HepG2 (cell line): ENCODE measurements around the gene NUDT1. TPM values are rescaled to one million over a fixed set of nuclear protein-coding genes. Genes with fewer than 3 reads are reported as not detected.

ENCODE experiments used
- ATAC-seq: fragments of 200-7000 bp; cut with Tn5 transposase; 3 replicates; pipeline ENCODE4 v1.9.1; 2020; ENCODE audit warnings: mild to moderate bottlenecking, moderate library complexity
- BruUV-seq: library from RNA; stranded (reverse); fragments of 400-500 nt; replicated peaks from 2 replicates; lab custom pipeline; 2021; lab: Mats Ljungman, UMichigan
- CTCF ChIA-PET: fragments of 300-600 bp; formaldehyde crosslinking; extraction: SDS; loops from one replicate; lab custom pipeline; 2021; ENCODE audit warnings: low total read pairs, inconsistent platforms, low intra/inter-chr PET ratio; lab: Yijun Ruan, JAX
- POLR2A ChIA-PET: fragments of 350-600 bp; sonication (Branson Sonifier 250); formaldehyde crosslinking; loops from one replicate; lab custom pipeline; 2020; ENCODE audit warnings: antibody characterized with exemption, inconsistent platforms; lab: Yijun Ruan, JAX
- DNase-seq: peaks from one replicate; pipeline ENCODE4 v3.0.0-alpha.2; 2015; ENCODE audit warnings: low spot score
- FAIRE-seq: peaks from 3 replicates; lab custom pipeline; 2011; peaks lifted over from hg19 to GRCh38; lab: Jason Lieb, UNC
- H2AFZ ChIP-seq: one replicate; pipeline ENCODE4 v1.6.1; 2011; ENCODE audit warnings: low read length, inconsistent platforms
- H3K27ac ChIP-seq: fragments of 300-600 bp; 3 replicates; pipeline ENCODE4 v1.8.0; 2011; ENCODE audit warnings: mixed run types, mild to moderate bottlenecking, mixed read lengths, low read length, inconsistent platforms; ENCODE audit not compliant: insufficient read depth; ENCODE audit errors: extremely low read length
- H3K27me3 ChIP-seq, 2 experiments: fragments of 200-600 bp in 1 of 2; 2 replicates in 1 of 2; 3 replicates in 1 of 2; pipeline versions ENCODE4 v1.6.0 to v1.8.0; 2011; ENCODE audit warnings: low read length in 2 of 2, mild to moderate bottlenecking in 2 of 2, moderate library complexity in 2 of 2, inconsistent platforms in 1 of 2; ENCODE audit not compliant: insufficient read depth in 2 of 2, control insufficient read depth in 1 of 2
- H3K36me3 ChIP-seq, 2 experiments: fragments of 200-600 bp in 1 of 2; replicated peaks in 1 of 2; 2 replicates in 1 of 2; 3 replicates in 1 of 2; pipeline versions ENCODE4 v1.5.1 to v1.8.0; 2011; ENCODE audit warnings: low read length in 2 of 2, inconsistent platforms in 1 of 2; ENCODE audit not compliant: insufficient read depth in 2 of 2, control insufficient read depth in 1 of 2
- H3K4me1 ChIP-seq: 2 replicates; pipeline ENCODE4 v1.5.1; 2012; ENCODE audit warnings: low read length, inconsistent platforms; ENCODE audit not compliant: insufficient read depth
- H3K4me2 ChIP-seq: 2 replicates; pipeline ENCODE4 v1.6.0; 2011; ENCODE audit warnings: low read depth, low read length, inconsistent platforms
- H3K4me3 ChIP-seq, 3 experiments: fragments of 200-600 bp in 1 of 3; sonication (generic), shearing (Covaris generic) in 1 of 3; replicated peaks in 1 of 3; 2 replicates each; pipeline ENCODE4 v1.5.1; 2011 to 2016; ENCODE audit warnings: low read length in 3 of 3, inconsistent platforms in 2 of 3, low read depth in 2 of 3, mild to moderate bottlenecking in 2 of 3, control low read depth in 1 of 3, mixed read lengths in 1 of 3; ENCODE audit not compliant: insufficient read depth in 1 of 3
- H3K79me2 ChIP-seq: one replicate; pipeline ENCODE4 v1.6.1; 2011; ENCODE audit warnings: low read length, inconsistent platforms; ENCODE audit not compliant: insufficient read depth
- H3K9ac ChIP-seq: 2 replicates; pipeline ENCODE4 v1.6.0; 2011; ENCODE audit warnings: mild to moderate bottlenecking, low read depth, low read length, inconsistent platforms; ENCODE audit not compliant: insufficient read depth
- H3K9me3 ChIP-seq: 2 replicates; pipeline ENCODE4 v1.5.1; 2012; ENCODE audit warnings: mild to moderate bottlenecking, low read length
- H4K20me1 ChIP-seq: 2 replicates; pipeline ENCODE4 v1.6.0; 2011; ENCODE audit warnings: inconsistent platforms, mild to moderate bottlenecking, low read length, moderate library complexity; ENCODE audit not compliant: insufficient read depth
- ATF7 ChIP-seq, 2 experiments: fragments of 450-650 bp in 1 of 2; sonication (generic) in 1 of 2; formaldehyde crosslinking in 1 of 2; IDR thresholded peaks; 2 replicates each; pipeline versions ENCODE4 v1.4.0 to v1.6.1; 2016 to 2020; ENCODE audit warnings: antibody characterized with exemption in 1 of 2, mild to moderate bottlenecking in 1 of 2, missing genetic modification reagents in 1 of 2
- FOXJ3 ChIP-seq: sonication (generic); formaldehyde crosslinking; IDR thresholded peaks from 2 replicates; pipeline ENCODE4 v1.4.0; 2020; ENCODE audit warnings: missing genetic modification reagents, mild to moderate bottlenecking, borderline replicate concordance
- HHEX ChIP-seq: IDR thresholded peaks from 2 replicates; pipeline ENCODE4 v1.6.1; 2016; ENCODE audit warnings: control low read depth
- MXD4 ChIP-seq: IDR thresholded peaks from 2 replicates; pipeline ENCODE4 v1.6.1; 2016; ENCODE audit warnings: mild to moderate bottlenecking, missing biosample characterization, missing genetic modification reagents
- TFDP2 ChIP-seq: sonication (generic); formaldehyde crosslinking; IDR thresholded peaks from 2 replicates; pipeline ENCODE4 v1.4.0; 2020; ENCODE audit warnings: missing genetic modification reagents
- TMF1 ChIP-seq: sonication (generic); formaldehyde crosslinking; IDR thresholded peaks from 2 replicates; pipeline ENCODE4 v1.8.1; 2022; ENCODE audit warnings: low read depth, missing genetic modification reagents
- ZFP1 ChIP-seq: IDR thresholded peaks from 2 replicates; pipeline ENCODE4 v1.6.1; 2016
- ZFP41 ChIP-seq: sonication (generic); formaldehyde crosslinking; IDR thresholded peaks from 2 replicates; pipeline ENCODE4 v1.4.0; 2020; ENCODE audit warnings: mild to moderate bottlenecking, missing genetic modification reagents, borderline replicate concordance
- ZMAT5 ChIP-seq: sonication (generic); formaldehyde crosslinking; IDR thresholded peaks from 2 replicates; pipeline ENCODE4 v1.5.0; 2020; ENCODE audit warnings: mild to moderate bottlenecking, low read depth, missing genetic modification reagents, borderline replicate concordance
- ZNF644 ChIP-seq: IDR thresholded peaks from 2 replicates; pipeline ENCODE4 v1.6.1; 2016; ENCODE audit warnings: low read depth
- ZNF883 ChIP-seq: sonication (generic); formaldehyde crosslinking; IDR thresholded peaks from 2 replicates; pipeline ENCODE4 v1.5.1; 2020; ENCODE audit warnings: mild to moderate bottlenecking, missing genetic modification reagents; ENCODE audit errors: not compliant biosample characterization
- WGBS: methylation state at CpG from one replicate; pipeline ENCODE4 v1.1.6; 2017; ENCODE audit warnings: low lambda C conversion rate; 5-methylcytosine and 5-hydroxymethylcytosine counted together
- in situ Hi-C: cut with HindIII; loops from 2 replicates; pipeline ENCODE4 v1.10.0; 2017; ENCODE audit warnings: low pct_unique_long_range_greater_than_20kb; ENCODE audit not compliant: extremely low pct_ligation_motif_present
- intact Hi-C: fragments of 100-400 bp; cut with micrococcal nuclease; formaldehyde crosslinking; loops from one replicate; pipeline ENCODE4 v1.10.0; 2022; ENCODE audit not compliant: unreplicated experiment
- polyA plus RNA-seq, 8 experiments: library from polyadenylated mRNA; depleted of rRNA in 3 of 8; stranded (reverse) in 7 of 8; unstranded in 1 of 8; fragments of >200 nt; fragmentation: Illumina TruSeq in 4 of 8; extraction: Trizol in 4 of 8; gene quantifications; 2 replicates each; pipeline versions ENCODE4 v1.2.1 to v1.2.3, GENCODE V29; 2011 to 2016; ENCODE audit warnings: low read depth in 4 of 8, missing spikeins in 1 of 8, mixed read lengths in 1 of 8; ENCODE audit not compliant: insufficient read depth in 1 of 8
- total RNA-seq, 5 experiments: library from RNA; depleted of rRNA; stranded (reverse); fragments of >200 nt; fragmentation: Illumina TruSeq; extraction: Trizol; gene quantifications; 2 replicates each; pipeline ENCODE4 v1.2.3, GENCODE V29; 2016; ENCODE audit warnings: low read depth in 1 of 5

NUDT1 gene
- total and polyA plus RNA-seq, 2 of the 13 experiments (the other 11 are each of a cell fraction or from before 2014, with no cell fraction given) = 9.1 to 26.8 TPM

- Histone ChIP-seq H3K79me2 (peaks cover 8% of the 10 kb centered on the region), H2AFZ (no peak overlapping the region), H3K9me3 (peaks cover 8% of the 10 kb centered on the region), H3K4me2 (no peak overlapping the region), H4K20me1 (no peaks in the 10 kb centered on the region), H3K4me1 (0 out of 2 replicates have a peak, but pooled peaks cover 8% of the 10 kb centered on the region), H3K27ac (no peak overlapping the region), H3K36me3 (peaks cover 38 to 60% of the 10 kb centered on the region in 2 experiments; a peak in 4 of 5 replicates), H3K4me3 (no peak overlapping the region)
- in situ Hi-C loops = no loop called here
- no TSS peak for BruUV-seq
- WGBS = 97% methylated on average over 20 of the region's 21 CpGs
- intact Hi-C loops = loop anchor here (5.0 kb wide), 1 partner anchor 90 kb away; no protein-coding TSS in a partner anchor
- POLR2A ChIA-PET = no interaction called here
- ATAC-seq = no peak
- no peak for DNase-seq
- CTCF ChIA-PET = no interaction called here
- no peak for FAIRE-seq
- TF ChIP-seq ZNF883 (CRISPR knock-in tag) (no peak), TFDP2 (CRISPR knock-in tag) (no peak), HHEX (CRISPR knock-in tag) (no peak), TMF1 (no peak), ZFP41 (CRISPR knock-in tag) (no peak), ZMAT5 (CRISPR knock-in tag) (no peak), ZFP1 (CRISPR knock-in tag) (no peak), FOXJ3 (CRISPR knock-in tag) (no peak), ZNF644 (no peak), MXD4 (CRISPR knock-in tag) (no peak), ATF7 (IDR thresholded peaks at IDR 0.05) (no peak), ATF7 (CRISPR knock-in tag; IDR thresholded peaks at IDR 0.05) (no peak)
- TF ChIP-seq, all 625 proteins: peak for 0
- Histone ChIP-seq H3K27me3 (no peaks in the 10 kb centered on the region), H3K9ac (no peak overlapping the region)
Measured at GRCh38 chr7:2197436-2198155, 44.4 kb upstream of the NUDT1 start.
